Esophagus muscularis mucosa (tissue), 4 donors: Measurements from ENCODE around the gene GLRA3. TPM values are rescaled to one million over a fixed set of nuclear protein-coding genes. Genes with fewer than 3 reads are reported as not detected.

Source experiments
- DNase-seq: peaks from one replicate; pipeline ENCODE4 v3.0.0-alpha.2; 2017; ENCODE audit errors: extremely low spot score
- H3K27ac ChIP-seq, 4 donors: fragments of 200-600 bp; sonication (generic); replicated peaks in 1 of 4; 1 replicate in 3 of 4; 2 replicates in 1 of 4; pipeline ENCODE4 v1.5.1; 2016 to 2019; ENCODE audit warnings: mild to moderate bottlenecking in 1 of 4
- H3K27me3 ChIP-seq, 4 donors: fragments of 200-600 bp; sonication (generic); one replicate each; pipeline versions ENCODE4 v1.5.1 to v1.6.0; 2016 to 2019
- H3K36me3 ChIP-seq, 4 donors: fragments of 200-600 bp; sonication (generic); one replicate each; pipeline ENCODE4 v1.5.1; 2016 to 2019
- H3K4me1 ChIP-seq, 4 donors: fragments of 200-600 bp; sonication (generic); one replicate each; pipeline ENCODE4 v1.5.1; 2016 to 2019
- H3K4me3 ChIP-seq, 4 donors: fragments of 200-600 bp; sonication (generic); 1 replicate in 2 of 4; 2 replicates in 2 of 4; pipeline ENCODE4 v1.5.1; 2016 to 2019; ENCODE audit warnings: mild to moderate bottlenecking in 4 of 4, moderate library complexity in 1 of 4
- H3K9me3 ChIP-seq, 4 donors: fragments of 200-600 bp; sonication (generic); 1 replicate in 3 of 4; 2 replicates in 1 of 4; pipeline ENCODE4 v1.5.1; 2016 to 2019
- EP300 ChIP-seq: sonication (generic); formaldehyde crosslinking; IDR thresholded peaks from one replicate; pipeline ENCODE4 v1.6.1; 2017; ENCODE audit warnings: antibody characterized with exemption
- POLR2A ChIP-seq: fragments of 450-650 bp; IDR thresholded peaks from one replicate; pipeline ENCODE4 v1.6.1; 2017; ENCODE audit warnings: antibody characterized with exemption, moderate library complexity, mild to moderate bottlenecking, low read depth
- POLR2AphosphoS5 ChIP-seq, 2 donors: sonication (generic); formaldehyde crosslinking; IDR thresholded peaks; one replicate each; pipeline ENCODE4 v1.6.1; 2017; ENCODE audit warnings: antibody characterized with exemption in 2 of 2
- WGBS: methylation state at CpG from one replicate; pipeline ENCODE4 v1.1.5; 2018; 5-methylcytosine and 5-hydroxymethylcytosine counted together
- intact Hi-C: fragments of 100-400 bp; cut with DNase I; formaldehyde crosslinking; loops from one replicate; pipeline ENCODE4 v1.15.1; 2023
- total RNA-seq, 4 donors: library from RNA; depleted of rRNA; stranded (reverse); fragments of >200 nt; gene quantifications; one replicate each; pipeline versions ENCODE4 v1.1.0 to v1.2.1, GENCODE V29; 2016
- TF ChIP-seq, protein P1 (sequence below), 3 experiments: fragments of 200-600 bp in 2 of 3; fragments of 450-650 bp in 1 of 3; sonication (generic) in 2 of 3; IDR thresholded peaks; one replicate each; pipeline ENCODE4 v1.5.1; 2017 to 2019; ENCODE audit warnings: antibody characterized with exemption in 3 of 3, mild to moderate bottlenecking in 2 of 3, moderate library complexity in 1 of 3

Gene GLRA3
- total RNA-seq, 4 donors from 2014 or later, result under 0.01 to 0.39 (median 0.11) TPM; not detected in 1

DNA sequence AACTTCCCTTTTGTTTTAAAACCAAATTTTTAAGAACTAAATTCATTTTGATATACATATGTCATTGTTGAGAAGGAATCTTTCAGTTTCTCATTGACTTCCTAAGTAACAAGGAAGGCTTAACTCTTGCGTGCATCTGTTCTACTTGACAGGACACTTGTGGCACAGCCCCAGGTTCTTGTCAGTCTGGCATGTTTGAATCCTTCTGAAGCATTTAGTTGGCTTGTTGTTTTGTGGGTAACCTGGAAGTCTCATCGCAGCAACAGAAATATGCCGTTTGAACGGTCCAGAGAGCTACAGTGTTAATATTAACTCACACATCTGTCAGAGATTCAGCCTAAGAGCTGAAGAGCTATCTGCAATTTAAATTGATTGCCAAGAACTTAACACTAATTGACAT lies 76.0 kb downstream of the GLRA3 start:
- H3K4me1 ChIP-seq, result no peaks in the 10 kb centered on the region
- no peaks in the 10 kb centered on the region for H3K36me3 ChIP-seq
- H3K9me3 ChIP-seq, result no peaks in the 10 kb centered on the region
- WGBS, result 88% methylated on average over 4 of the region's 4 CpGs
- intact Hi-C loops, result no loop called here
- DNase-seq, result no peak
- no peak for TF ChIP-seq POLR2A
- TF ChIP-seq, protein P1, sequence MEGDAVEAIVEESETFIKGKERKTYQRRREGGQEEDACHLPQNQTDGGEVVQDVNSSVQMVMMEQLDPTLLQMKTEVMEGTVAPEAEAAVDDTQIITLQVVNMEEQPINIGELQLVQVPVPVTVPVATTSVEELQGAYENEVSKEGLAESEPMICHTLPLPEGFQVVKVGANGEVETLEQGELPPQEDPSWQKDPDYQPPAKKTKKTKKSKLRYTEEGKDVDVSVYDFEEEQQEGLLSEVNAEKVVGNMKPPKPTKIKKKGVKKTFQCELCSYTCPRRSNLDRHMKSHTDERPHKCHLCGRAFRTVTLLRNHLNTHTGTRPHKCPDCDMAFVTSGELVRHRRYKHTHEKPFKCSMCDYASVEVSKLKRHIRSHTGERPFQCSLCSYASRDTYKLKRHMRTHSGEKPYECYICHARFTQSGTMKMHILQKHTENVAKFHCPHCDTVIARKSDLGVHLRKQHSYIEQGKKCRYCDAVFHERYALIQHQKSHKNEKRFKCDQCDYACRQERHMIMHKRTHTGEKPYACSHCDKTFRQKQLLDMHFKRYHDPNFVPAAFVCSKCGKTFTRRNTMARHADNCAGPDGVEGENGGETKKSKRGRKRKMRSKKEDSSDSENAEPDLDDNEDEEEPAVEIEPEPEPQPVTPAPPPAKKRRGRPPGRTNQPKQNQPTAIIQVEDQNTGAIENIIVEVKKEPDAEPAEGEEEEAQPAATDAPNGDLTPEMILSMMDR (IDR thresholded peaks at IDR 0.05), result no peak
- TF ChIP-seq POLR2AphosphoS5 (IDR thresholded peaks at IDR 0.05), result no peak
- TF ChIP-seq EP300, result no peak
- no peak overlapping the region for H3K4me3 ChIP-seq
- no peaks in the 10 kb centered on the region for H3K27me3 ChIP-seq
- H3K27ac ChIP-seq, result no peak overlapping the region

DNA sequence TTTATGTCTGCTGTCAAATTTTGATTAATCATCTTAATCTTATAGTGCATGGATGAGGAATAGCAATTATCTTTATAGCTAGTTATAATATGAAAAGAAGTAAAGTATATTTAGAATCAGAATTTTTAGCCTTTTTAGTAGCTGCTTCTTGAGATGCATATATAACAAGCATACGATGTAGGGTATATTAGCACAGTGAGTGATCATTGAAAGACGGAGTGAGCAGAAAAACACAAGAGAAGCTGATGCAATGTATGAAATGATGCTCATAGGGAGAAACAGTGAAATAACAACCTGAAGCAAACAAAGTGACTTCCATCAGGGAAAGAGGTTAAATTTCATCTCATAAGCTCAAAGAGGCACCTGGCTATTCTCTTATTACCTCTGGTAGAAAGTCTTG lies 77.0 kb downstream of the GLRA3 start:
- H3K27me3 ChIP-seq, result no peaks in the 10 kb centered on the region
- no peak overlapping the region for H3K4me3 ChIP-seq
- H3K9me3 ChIP-seq, result no peaks in the 10 kb centered on the region
- no peak for TF ChIP-seq POLR2A
- TF ChIP-seq POLR2AphosphoS5 (IDR thresholded peaks at IDR 0.05), result no peak
- TF ChIP-seq, protein P1 (IDR thresholded peaks at IDR 0.05), result no peak
- TF ChIP-seq EP300, result no peak
- 91% methylated on average over 2 of the region's 2 CpGs for WGBS
- no peak for DNase-seq
- intact Hi-C loops, result no loop called here
- no peak overlapping the region for H3K27ac ChIP-seq
- no peaks in the 10 kb centered on the region for H3K36me3 ChIP-seq
- H3K4me1 ChIP-seq, result no peaks in the 10 kb centered on the region

DNA sequence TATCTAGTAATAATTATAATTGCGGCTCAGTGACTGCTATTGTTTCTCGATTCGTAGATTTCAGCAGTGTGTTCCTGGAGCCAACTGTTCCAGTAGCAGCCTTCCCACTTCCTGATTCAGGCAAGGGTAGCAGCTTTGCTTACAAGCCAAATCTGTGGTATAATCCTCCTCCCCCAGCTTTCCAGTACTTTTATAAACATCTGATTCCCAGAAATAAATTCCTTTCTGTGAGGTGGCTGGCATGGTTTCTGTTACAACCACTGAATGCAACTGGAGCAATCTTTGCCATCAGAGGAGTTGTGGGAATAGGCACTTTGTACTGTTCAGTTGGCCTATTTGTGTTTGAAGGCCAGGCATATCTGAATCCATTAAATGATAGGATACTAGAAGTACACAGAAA lies 80.0 kb downstream of the GLRA3 start:
- TF ChIP-seq, protein P1 (IDR thresholded peaks at IDR 0.05), result no peak
- no peak for TF ChIP-seq POLR2A
- no peak for TF ChIP-seq POLR2AphosphoS5 (IDR thresholded peaks at IDR 0.05)
- no peak for TF ChIP-seq EP300
- 74% methylated on average over 3 of the region's 3 CpGs for whole genome bisulfite sequencing
- Histone ChIP-seq H3K4me3 (no peak overlapping the region), H3K36me3 (no peaks in the 10 kb centered on the region), H3K9me3 (no peaks in the 10 kb centered on the region), H3K27me3 (peaks cover 0 to 3% (median 0%) of the 10 kb centered on the region in 4 donors), H3K4me1 (no peaks in the 10 kb centered on the region), H3K27ac (no peak overlapping the region)
- intact Hi-C loops, result no loop called here
- DNase-seq, result no peak

DNA sequence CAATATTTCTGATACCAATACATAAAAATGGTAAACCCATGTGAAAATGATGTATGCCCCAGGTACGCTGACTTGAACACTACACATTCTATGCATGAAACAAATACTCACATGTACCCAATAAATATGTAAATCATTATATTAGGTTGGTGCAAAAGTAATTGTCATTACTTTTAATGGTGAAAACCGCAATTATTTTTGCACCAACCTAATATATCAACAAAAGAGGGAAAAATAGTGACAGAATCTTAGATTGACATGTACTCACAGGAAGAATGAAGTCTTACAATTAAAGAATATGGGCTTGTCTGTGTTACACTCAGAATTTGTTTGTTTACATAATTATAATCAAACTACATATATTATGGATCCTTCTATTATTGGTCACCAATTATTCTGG lies 82.3 kb downstream of the GLRA3 start:
- 82% methylated on average over 2 of the region's 2 CpGs for WGBS
- intact Hi-C loops, result no loop called here
- Histone ChIP-seq H3K4me1 (no peaks in the 10 kb centered on the region), H3K27ac (no peak overlapping the region), H3K36me3 (no peaks in the 10 kb centered on the region), H3K4me3 (no peak overlapping the region), H3K9me3 (no peaks in the 10 kb centered on the region), H3K27me3 (peaks cover 0 to 6% (median 0%) of the 10 kb centered on the region in 4 donors)
- DNase-seq, result no peak
- TF ChIP-seq POLR2AphosphoS5 (IDR thresholded peaks at IDR 0.05), result no peak
- no peak for TF ChIP-seq EP300
- TF ChIP-seq, protein P1 (IDR thresholded peaks at IDR 0.05), result no peak
- no peak for TF ChIP-seq POLR2A

DNA sequence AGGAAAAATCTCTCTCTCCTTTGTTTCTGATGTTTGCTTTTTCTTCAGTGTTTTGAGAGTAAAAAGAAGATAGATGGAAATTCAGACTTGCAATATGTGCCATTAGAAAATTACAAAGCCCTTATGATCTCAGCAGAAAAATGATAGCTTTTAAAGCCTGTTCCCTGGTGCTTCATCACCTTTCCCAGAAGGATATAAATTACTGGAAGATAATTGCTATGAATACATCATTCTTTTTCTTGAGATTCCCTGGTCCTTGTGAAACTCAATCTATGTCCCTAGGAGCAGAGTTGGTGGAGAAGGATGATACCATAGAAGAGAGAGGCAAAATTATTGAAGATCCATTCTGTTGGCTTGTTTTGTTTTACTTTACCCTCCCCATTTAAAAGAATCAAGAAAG lies 86.5 kb downstream of the GLRA3 start:
- no peak overlapping the region for H3K4me3 ChIP-seq
- H3K4me1 ChIP-seq, result no peaks in the 10 kb centered on the region
- TF ChIP-seq POLR2AphosphoS5 (IDR thresholded peaks at IDR 0.05) (no peak), EP300 (no peak), POLR2A (no peak)
- TF ChIP-seq, protein P1 (IDR thresholded peaks at IDR 0.05), result no peak
- H3K27me3 ChIP-seq, result peaks cover 0 to 6% (median 0%) of the 10 kb centered on the region in 4 donors
- no peaks in the 10 kb centered on the region for H3K9me3 ChIP-seq
- DNase-seq, result no peak
- no peaks in the 10 kb centered on the region for H3K36me3 ChIP-seq
- no peak overlapping the region for H3K27ac ChIP-seq
- intact Hi-C loops, result no loop called here
